Activated CD8-positive, alpha-beta memory T cell treated with anti-CD3 and anti-CD28 coated beads, Interleukin-2, amount 50 U/mL, for 48 hours (primary cell): ENCODE measurements around the gene HIBCH.
"Not testable (repeated sequence)": the region's sequence is repeated elsewhere in the genome, so short reads cannot be mapped to it uniquely, and the experiment has no call there.

Source experiments
- DNase-seq: peaks from one replicate; pipeline ENCODE4 v3.0.0-alpha.2; 2020

The HIBCH gene

DNA sequence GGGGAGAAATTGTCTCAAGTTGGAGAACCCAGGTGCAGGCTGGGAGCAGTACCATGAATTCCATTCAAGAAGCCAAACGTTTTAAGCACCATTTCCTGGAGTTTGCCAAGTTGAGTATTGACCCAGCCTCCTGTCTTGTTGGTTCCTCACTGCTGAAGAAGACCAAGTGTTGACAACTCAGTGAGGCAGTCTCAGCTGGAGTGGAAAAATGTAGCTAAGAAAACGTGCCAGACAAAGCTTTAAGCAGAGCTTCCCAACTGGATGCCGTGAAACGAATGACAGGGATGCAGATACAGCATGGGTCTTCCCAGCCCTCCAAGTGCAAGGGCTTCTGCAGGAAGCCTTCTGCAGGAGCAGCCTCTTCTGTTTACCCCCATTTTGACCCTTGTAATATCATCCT lies 23.0 kb upstream of the HIBCH start:
- DNase-seq = no peak

DNA sequence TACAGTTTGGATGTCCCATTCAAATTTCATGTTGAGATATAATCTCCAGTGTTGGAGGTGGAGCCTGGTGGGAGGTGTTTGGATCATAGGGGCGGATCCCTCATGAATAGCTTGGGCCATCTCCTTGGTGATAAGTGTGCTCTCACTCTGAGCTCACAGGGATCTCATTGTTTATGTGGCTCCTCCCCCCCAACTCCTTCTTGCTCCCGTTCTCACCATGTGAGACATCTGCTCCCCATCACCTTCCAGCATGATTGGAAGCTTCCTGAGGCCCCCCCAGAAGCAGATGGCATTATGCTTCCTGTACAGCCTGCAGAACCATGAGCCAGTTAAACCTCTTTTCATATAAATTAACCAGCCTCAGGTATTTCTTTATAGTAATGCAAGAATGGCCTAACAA lies 20.7 kb upstream of the HIBCH start:
- no peak for DNase-seq

DNA sequence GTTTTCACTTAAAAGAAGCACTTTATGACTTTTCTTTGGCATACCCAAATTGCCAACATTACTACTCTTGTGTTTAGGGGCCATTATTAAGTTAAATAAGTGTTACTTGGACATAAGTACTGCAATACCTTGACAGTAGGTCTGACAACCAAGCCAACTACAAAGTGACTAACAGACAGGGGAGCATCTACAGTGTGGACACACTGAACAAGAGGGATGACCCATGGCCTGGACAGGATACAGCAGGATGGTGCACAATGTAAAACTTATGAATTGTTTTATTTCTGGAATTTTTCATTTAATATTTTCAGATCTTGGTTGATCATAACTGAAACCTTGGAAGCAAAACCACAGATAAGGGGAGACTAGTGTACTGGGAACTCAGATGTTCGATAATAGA lies 19.8 kb upstream of the HIBCH start:
- no peak for DNase-seq

DNA sequence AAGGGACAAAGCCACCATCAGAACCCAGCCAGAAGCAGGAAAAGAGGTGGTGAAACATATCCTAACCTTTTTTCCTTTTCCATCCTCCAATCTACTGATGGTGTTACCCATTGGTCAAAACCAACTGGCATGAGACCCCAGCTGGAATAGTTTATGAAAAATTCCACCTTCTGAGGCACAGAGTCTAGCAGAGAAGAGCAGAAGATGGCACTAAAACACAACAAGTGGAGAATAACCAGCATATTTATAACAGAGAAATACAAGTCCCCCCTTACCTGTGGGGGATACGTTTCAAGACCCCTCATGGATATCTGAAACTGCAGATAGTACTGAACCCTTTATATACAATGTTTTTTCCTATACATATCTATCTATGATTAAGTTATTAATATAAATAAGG lies 18.8 kb upstream of the HIBCH start:
- no peak for DNase-seq

DNA sequence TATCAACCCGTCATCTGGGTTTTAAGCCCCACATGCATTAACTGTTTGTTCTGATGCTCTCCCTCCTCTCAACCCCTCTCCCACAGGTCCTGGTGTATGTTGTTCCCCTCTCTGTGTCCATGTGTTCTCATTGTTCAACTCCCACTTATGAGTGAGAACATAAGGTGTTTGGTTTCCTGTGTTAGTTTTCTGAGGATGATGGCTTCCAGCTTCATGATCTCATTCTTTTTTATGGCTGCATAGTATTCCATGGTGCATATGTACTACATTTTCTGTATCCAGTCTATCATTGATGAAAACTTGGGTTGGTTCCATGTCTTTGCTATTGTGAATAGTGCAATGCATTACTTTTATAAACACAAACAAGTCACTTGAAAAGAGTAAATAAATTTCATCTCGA lies 16.8 kb upstream of the HIBCH start:
- DNase-seq = no peak

DNA sequence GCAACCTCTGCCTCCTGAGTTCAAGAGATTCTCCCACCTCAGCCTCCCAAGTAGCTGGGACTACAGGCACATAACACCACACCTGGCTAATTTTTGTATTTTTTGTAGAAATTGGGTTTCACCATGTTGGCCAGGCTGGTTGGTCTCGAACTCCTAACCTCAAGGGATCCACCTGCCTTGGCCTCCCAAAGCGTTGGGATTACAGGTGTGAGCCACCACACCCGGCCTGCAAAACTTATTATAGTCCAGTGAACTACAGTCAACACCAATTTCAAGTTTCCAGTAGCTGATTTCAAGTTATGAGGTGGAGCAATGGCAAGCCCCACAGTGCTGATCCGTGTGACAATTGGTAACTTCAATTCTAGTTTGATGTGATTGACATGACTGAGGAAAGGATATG lies 16.0 kb upstream of the HIBCH start:
- not testable (repeated sequence) for DNase-seq

DNA sequence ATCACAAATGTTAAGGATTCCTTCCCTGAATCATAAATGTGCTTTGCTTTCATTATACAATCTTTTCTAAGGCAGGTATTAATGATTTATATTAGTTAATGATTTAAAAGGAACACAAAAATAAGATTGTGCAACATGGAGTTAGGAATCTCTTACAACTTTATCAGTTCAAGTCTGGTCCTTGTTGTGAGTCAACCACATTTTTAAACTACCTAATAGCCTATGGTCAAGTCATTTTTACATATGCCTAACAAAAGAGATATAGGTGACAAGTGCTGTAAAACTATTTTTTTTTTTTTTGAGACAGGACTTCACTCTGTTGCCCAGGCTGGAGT lies 15.6 kb upstream of the HIBCH start:
- no peak for DNase-seq

DNA sequence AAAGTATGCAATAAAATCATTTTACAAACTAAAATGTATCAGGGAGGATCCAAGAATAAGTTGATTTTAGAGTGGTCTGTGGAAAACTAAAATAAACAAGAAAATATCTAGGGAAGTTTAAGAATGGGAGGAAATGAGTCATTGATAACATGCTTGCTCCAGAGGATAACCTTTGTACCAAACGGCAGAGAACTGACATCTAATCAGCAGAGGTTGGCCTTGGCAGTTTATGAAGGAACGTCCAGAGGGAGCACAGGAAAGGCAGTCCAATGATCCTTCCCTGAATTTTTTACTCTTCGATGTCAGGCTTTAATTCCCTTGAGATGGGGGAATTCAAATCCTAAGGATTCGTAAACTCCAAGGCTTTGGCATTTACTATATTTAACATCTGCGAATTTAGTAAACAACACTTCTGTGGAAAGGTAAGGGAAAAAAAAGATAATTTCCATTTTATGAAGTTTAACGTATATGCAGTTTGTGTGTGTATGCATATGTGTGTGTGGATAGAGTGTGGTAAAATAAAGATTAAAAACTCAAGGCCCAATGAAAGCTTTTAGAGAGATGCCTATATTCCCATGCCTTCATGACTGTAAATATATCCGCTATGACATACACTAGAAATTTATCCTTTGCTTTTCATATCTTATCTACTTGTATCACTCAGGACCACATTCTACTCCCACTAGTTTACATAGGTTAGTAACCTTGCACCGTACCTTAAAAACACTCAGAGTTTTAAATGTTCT lies 15.0 kb upstream of the HIBCH start:
- DNase-seq = no peak

DNA sequence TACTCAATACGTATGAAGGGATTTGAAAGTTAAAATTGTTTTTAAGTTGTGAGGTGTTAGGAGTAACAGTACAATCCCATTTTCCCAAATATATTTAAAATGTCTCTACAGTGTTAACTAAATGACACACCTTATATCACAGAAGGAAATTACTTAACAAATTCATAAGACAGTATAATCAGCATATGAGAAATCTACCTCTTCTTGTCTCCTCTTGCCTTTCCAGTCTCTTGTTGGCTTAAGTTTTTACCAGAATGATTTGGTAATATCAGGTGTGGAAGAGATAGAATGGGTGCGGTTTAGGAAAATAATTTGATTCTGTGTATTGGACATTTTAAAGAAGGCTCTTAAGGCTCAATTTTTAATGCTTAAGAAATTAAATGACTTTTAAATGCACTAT lies 14.3 kb upstream of the HIBCH start:
- no peak for DNase-seq

DNA sequence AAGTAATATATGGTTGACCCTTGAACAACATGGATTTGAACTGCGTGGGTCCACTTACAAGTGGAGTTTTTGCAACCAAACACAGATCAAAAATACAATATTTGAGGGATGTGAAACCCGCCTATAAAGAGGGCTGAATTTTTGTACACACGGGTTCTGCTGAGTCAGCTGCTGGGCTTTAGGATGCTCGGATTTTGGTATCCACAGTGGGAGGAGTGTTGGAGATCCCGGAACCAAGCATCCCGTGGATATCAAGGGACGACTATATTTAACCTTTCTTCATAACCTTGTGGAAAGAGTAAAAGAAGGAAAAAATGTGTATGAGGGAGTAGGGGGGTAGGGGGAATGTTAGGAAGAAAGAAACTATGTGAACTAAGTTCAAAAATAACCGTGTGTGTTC lies 13.8 kb upstream of the HIBCH start:
- DNase-seq = no peak

DNA sequence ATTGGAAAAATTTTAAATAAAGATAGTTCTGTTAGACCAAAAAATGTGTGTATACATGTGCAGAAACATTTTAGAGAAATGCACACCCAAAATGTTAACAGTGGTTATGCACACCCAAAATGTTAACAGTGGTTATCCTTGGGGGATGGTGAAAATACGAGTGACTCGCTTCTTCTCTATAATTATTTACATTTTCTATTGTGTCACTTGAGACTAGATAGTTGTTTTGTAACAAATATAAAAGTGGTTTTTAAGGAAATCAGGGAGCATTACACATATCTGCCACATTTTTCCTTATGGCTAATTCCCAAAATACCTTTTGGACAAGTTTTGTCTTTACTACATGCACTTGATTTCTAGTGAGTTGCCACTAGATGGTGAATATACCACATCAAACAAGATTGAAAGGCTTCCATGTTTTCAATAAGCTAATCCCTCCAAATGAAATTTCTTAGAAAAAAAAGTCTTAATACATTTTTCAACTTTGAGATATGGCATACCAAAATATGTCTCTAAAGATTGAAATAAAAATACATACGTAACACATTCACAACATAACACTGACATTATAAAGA lies 9.0 kb upstream of the HIBCH start:
- DNase-seq = no peak

DNA sequence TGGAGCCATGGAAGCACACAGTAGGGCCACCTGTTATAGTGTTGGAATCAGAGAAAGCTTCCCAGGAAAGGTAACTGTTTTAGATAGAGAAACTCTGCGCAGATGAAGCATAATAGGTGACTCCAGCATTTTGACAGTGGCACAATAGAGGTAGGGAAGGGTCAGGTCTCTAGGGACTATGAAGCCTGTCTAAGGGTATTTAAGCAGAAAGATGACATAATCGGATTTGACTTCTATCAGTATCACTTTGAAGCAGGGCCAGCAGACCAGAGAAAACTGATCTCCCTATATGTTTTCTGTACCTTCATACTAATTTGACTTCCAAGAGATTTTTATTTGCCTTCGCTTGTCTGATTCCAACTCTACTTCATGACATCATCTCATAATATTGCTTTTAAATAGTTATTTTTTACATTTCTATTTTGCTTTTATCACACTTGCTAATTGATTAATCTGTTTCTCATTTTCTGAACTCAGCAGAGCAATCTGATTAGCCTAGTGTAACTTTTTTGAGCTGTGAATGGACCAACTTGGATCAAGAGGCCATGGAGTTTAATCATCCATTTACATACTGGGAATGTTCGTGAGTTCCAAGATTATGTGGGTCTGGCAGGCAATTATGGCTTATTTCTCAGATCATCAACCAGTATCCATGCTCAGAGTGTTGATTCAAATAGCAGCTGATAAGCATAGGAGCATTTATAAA lies 8.4 kb upstream of the HIBCH start:
- no peak for DNase-seq

DNA sequence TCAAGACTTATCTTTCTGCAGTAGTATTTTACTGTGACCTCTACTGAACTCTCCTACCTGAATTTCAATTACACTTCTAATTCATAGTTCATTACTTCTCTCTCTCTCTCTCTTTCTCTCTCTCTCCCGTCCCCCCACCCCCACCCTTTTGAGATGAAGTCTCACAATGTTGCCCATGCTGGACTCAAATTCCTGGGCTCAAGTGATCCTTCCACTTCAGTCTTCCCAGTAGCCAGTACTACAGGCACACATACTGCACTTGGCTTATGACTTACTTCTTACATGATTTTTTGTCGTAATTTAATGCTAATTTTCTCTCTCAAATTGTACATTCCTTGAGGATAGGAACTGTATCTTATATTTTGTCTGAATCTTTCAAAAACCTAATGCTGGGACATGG lies 6.0 kb upstream of the HIBCH start:
- DNase-seq = no peak

DNA sequence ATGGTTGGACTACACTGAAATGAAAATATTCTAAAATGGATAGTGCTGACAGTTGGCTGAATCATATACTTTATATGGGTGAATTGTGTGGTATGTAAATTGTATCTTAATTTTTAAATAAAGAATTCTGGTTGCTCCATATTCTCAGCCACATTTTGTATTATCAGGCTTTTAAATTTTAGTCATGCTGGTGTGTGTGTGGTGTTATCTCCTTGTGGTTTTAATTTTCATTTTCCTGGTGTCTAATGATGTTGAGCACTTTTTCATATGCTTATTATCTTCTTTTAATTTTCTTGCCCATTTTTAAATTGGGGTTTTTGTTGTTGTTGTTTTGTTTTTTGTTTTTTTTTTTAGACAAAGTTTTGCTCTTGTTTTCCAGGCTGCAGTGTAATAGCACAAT lies 3.8 kb upstream of the HIBCH start:
- no peak for DNase-seq

DNA sequence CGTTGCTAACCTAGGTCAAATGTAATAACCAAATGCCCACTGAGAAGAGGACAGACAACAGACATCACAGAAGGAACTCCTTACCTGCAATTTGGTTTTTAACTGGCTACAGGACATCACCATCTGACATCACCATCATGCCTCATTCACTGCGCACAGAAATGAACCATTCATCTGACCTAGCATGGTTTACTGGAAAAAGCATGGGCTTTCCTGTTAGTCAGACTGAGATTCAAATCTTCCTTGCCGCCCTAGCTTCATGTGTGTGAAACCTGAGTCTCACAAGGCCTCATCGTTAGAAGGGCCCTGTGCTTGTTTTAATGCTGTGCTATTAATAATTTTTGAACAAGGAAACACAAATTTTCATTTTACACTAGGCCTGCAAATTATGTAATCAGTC lies 1.1 kb upstream of the HIBCH start:
- DNase-seq = no peak

DNA sequence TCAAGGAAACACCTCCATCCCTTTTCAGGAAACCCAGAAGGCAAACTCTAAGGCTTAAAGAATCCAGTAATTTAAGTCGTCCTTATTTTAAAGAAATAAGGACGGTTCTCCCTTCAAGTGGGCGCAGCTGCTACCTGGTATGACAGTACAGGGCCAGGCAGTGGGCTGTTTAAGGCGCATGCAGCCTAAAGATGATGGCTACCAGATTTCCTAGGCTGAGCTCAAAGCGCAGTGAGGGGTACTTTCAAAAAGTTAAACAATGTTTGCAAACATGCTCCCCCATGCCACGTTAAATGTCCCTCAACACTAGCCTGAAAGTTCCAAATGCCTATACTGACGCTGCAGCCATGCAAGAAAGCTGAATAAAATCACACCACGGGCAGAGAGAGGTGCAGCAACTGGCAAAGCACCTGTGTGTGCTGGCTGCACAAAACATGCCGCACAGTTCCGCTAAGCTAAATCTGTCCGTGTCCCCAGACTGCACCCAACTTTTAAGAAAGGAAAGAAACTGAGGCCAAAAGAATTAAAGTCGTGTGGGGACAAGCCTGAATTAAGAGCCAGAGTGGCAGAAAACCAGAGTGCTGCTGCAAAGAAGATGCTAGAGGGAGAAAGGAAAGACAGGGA lies 583 bp downstream of the HIBCH start:
- no peak for DNase-seq

DNA sequence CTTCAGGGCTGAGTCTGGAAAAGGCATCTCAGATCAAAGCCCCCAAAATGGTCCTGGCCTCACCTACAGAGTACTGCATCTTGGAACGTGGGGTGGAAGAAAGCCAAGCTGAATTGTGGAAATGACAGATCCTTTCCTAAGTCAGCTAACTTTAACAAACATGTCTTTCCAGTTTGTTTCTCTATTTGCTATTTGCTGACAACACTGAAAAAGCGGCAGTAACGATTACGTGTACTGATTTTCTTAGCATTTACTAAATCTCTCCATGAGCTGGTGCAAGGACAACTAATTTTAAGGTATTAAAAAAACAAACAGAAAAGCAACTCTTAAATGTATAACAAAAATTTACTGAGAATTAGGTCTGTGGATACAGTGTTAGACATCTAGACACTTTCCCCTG lies 1.1 kb downstream of the HIBCH start:
- no peak for DNase-seq

DNA sequence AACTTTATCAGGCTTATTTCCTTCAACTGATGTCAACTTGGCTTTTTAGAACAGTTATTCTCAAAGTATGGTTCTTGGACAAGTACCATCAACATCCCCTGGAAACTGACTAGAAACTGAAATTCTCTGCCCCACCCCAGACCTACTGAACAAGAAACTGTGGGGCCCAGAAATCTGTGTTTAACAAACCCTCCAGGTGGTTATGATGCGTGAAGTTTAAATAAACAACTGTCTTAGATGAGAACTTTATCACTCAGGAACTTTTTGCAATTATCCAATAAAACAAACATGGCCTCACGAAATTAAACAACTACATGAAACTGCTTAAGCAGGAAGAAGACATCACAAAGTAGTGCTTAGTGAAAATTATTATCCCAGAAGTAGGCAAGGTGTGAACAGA lies 4.4 kb downstream of the HIBCH start:
- DNase-seq = no peak

DNA sequence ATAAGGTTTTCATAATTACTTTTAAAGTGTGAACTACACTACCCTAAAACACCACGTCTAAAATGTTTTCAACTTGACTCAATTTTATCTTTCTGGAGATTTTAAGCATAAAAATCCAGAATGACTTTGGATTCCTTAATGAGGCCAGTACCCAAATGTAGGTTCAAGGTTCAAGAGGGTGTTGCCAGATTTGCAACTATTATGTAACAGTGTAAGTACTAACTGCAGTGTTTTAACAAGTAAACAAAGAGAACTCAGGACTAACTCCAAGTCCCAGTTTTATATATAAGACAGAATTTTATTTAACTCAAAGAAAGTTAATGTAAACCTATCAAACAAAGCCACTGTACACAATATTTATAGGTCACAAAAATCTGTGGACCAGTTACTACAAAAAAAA lies 5.7 kb downstream of the HIBCH start:
- no peak for DNase-seq

DNA sequence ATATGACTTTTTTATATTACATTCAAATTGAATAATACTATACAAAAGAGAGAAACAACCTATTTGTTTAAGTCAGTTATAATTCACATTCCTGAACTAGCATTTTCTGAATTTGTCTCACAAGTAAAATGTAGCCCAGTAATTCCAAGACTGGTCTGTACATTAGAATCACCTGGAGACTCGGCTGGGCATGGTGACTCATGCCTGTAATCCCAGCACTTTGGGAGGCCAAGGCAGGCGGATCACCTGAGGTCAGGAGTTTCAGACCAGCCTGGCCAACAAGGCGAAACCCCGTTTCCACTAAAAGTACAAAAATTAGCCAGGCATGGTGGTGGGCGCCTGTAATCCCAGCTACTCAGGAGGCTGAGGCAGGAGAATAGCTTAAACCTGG lies 7.0 kb downstream of the HIBCH start:
- DNase-seq = not testable (repeated sequence)

DNA sequence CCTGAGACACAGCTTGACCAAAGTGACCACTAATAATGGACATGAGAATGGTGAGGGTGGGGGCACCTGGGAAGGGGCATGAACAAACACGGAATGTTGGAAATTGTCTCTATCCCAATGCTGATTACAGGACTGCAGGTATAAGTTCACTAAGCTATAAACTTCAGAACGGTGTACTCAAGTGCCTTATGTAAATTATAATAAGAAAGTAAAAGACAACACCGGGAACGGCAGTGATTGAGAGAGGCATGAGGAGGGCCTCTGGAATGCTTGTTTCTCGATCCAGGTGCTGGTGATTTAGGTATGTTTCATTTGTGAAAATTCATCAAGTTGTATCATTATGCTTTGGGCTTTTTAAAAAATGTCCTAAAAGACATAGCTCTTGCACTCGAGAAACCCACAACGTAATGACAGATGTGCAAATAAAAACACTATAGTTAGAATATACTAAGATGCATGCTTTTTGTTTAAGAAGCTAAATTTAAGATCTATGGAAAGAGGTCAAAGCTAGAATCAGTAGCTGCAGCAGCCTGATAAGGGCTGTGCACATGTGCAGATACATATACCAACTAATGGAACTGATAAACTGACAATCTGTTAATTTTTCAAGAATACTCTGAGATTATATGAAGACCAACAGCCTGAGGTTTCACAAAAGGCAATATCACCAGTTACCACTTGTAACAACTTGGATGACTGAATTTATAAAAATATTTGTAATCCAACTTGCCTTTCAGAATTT lies 7.6 kb downstream of the HIBCH start:
- no peak for DNase-seq

DNA sequence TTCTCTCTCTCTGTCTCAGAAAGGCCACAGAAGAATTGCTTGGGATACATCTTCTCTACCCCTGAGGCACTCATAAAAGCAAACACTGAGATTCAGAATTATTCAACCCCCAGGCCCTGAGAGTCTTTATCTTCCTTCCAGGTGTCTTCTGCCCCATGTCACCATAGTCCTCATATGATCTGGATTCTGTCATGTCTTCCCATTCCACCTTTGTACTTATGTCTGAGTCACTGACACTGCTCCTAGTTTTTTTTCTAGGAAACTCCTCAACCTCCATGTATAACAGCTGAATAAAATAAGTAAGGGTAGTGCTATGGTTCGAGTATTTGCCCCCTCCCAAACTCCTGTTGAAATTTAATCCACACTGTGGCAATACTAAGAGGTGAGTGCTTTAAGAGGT lies 11.6 kb downstream of the HIBCH start:
- DNase-seq = no peak

DNA sequence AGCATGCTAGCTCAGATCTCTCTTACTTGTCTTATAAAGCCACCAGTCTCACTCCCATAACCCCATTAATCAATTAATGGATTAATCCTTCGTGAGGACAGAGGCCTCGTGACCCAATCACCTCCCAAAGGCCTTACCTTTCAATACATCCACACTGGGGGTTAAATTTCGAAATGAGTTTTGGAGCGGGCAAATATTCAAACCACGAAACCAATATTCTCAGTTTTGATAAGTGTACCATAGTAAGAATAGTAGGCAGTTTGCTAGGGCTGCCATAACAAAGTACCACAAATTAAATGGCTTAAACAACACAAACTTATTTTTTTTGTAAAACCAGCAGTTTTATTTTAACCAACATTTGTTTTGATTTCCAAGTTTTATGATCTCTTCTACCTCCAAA lies 15.2 kb downstream of the HIBCH start:
- DNase-seq = no peak

DNA sequence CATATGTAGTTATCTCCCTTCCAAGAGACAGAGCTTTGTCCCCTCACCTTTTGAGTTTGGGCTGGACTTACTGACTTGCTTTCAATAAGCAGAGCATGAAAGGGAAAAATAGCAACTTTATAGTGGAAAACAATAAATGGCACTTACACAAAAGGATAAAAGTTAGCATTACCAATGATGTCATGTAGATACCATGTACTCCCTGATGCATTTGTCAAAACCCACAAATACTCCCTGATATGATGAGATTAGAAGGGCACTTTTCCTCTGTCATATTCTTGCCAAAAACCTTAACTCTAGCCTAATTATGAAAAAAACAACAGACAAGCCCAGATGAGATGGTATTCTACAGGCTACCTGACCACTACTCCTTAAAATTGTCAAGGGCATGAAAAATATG lies 16.0 kb downstream of the HIBCH start:
- DNase-seq = no peak
